ENCODE results near the gene LMBRD2. TPM values are rescaled to one million over a fixed set of nuclear protein-coding genes. Genes with fewer than 3 reads are reported as not detected.

LMBRD2 gene
- total RNA-seq, 1 experiment from 2014 or later: 5.6 TPM

GRCh38 chr5:36173426-36173825 lies 21.7 kb upstream of the LMBRD2 start:
- H3K27ac Mint-ChIP-seq: no peak overlapping the region
- CTCF ChIA-PET: no interaction called here
- POLR2A ChIA-PET: no interaction called here
- TF ChIP-seq HMGA2 (CRISPR knock-in tag; IDR thresholded peaks at IDR 0.05) (no peak), ZNF512 (CRISPR knock-in tag; IDR thresholded peaks at IDR 0.05; ENCODE audit: borderline replicate concordance) (no peak), TEAD1 (CRISPR knock-in tag; IDR thresholded peaks at IDR 0.05) (no peak), ZNF671 (CRISPR knock-in tag; IDR thresholded peaks at IDR 0.05) (no peak), CTCF (IDR thresholded peaks at IDR 0.05) (no peak), CBFB (CRISPR knock-in tag; IDR thresholded peaks at IDR 0.05; ENCODE audit: low read depth) (no peak), ZNF416 (CRISPR knock-in tag; IDR thresholded peaks at IDR 0.05) (no peak), JUN (CRISPR knock-in tag; IDR thresholded peaks at IDR 0.05) (no peak)
- TF ChIP-seq, protein P1, sequence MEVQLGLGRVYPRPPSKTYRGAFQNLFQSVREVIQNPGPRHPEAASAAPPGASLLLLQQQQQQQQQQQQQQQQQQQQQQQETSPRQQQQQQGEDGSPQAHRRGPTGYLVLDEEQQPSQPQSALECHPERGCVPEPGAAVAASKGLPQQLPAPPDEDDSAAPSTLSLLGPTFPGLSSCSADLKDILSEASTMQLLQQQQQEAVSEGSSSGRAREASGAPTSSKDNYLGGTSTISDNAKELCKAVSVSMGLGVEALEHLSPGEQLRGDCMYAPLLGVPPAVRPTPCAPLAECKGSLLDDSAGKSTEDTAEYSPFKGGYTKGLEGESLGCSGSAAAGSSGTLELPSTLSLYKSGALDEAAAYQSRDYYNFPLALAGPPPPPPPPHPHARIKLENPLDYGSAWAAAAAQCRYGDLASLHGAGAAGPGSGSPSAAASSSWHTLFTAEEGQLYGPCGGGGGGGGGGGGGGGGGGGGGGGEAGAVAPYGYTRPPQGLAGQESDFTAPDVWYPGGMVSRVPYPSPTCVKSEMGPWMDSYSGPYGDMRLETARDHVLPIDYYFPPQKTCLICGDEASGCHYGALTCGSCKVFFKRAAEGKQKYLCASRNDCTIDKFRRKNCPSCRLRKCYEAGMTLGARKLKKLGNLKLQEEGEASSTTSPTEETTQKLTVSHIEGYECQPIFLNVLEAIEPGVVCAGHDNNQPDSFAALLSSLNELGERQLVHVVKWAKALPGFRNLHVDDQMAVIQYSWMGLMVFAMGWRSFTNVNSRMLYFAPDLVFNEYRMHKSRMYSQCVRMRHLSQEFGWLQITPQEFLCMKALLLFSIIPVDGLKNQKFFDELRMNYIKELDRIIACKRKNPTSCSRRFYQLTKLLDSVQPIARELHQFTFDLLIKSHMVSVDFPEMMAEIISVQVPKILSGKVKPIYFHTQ (CRISPR knock-in tag; IDR thresholded peaks at IDR 0.05): no peak
- TF ChIP-seq, protein P2, sequence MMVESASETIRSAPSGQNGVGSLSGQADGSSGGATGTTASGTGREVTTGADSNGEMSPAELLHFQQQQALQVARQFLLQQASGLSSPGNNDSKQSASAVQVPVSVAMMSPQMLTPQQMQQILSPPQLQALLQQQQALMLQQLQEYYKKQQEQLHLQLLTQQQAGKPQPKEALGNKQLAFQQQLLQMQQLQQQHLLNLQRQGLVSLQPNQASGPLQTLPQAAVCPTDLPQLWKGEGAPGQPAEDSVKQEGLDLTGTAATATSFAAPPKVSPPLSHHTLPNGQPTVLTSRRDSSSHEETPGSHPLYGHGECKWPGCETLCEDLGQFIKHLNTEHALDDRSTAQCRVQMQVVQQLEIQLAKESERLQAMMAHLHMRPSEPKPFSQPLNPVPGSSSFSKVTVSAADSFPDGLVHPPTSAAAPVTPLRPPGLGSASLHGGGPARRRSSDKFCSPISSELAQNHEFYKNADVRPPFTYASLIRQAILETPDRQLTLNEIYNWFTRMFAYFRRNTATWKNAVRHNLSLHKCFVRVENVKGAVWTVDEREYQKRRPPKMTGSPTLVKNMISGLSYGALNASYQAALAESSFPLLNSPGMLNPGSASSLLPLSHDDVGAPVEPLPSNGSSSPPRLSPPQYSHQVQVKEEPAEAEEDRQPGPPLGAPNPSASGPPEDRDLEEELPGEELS (CRISPR knock-in tag; IDR thresholded peaks at IDR 0.05): no peak
- TF ChIP-seq, protein P3, sequence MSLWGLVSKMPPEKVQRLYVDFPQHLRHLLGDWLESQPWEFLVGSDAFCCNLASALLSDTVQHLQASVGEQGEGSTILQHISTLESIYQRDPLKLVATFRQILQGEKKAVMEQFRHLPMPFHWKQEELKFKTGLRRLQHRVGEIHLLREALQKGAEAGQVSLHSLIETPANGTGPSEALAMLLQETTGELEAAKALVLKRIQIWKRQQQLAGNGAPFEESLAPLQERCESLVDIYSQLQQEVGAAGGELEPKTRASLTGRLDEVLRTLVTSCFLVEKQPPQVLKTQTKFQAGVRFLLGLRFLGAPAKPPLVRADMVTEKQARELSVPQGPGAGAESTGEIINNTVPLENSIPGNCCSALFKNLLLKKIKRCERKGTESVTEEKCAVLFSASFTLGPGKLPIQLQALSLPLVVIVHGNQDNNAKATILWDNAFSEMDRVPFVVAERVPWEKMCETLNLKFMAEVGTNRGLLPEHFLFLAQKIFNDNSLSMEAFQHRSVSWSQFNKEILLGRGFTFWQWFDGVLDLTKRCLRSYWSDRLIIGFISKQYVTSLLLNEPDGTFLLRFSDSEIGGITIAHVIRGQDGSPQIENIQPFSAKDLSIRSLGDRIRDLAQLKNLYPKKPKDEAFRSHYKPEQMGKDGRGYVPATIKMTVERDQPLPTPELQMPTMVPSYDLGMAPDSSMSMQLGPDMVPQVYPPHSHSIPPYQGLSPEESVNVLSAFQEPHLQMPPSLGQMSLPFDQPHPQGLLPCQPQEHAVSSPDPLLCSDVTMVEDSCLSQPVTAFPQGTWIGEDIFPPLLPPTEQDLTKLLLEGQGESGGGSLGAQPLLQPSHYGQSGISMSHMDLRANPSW (CRISPR knock-in tag; conservative IDR thresholded peaks at IDR 0.05; ENCODE audit: low read depth): no peak
- no peak overlapping the region for H3K4me3 Mint-ChIP-seq
- no peak for DNase-seq (ENCODE audit: low spot score)
- H3K27me3 Mint-ChIP-seq (ENCODE audit: low read depth): no peaks in the 10 kb centered on the region
- no peak for ATAC-seq
- no peaks in the 10 kb centered on the region for H3K9me3 Mint-ChIP-seq
- H3K4me1 Mint-ChIP-seq: no peaks in the 10 kb centered on the region
- H3K36me3 Mint-ChIP-seq: peaks cover 61% of the 10 kb centered on the region

DNA sequence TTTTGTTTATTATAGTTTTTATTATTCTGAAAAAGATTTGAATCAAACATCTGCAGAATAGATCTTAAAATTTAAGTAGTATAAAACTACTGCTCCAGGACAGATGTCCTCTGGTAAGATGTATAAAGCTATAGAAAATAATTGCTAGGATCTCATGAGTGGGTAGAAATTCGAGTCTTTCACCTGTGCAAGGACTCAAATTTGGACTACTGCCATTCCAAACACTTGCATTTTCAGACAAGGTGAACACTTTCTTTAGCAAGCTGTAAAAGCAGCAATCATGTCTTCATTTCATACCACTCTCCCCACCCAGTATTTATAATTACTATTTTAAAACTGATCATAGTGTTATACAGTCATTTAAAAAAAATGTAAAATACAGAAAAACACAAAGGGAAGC lies 20.9 kb upstream of the LMBRD2 start:
- H3K27me3 Mint-ChIP-seq (ENCODE audit: low read depth): no peaks in the 10 kb centered on the region
- H3K4me1 Mint-ChIP-seq: no peaks in the 10 kb centered on the region
- ATAC-seq (no peak), DNase-seq (ENCODE audit: low spot score) (no peak)
- ChIA-PET CTCF (interaction anchor here (1.3 kb wide), 1 partner anchor 93 kb away, joined by 4 read pairs; no protein-coding TSS in a partner anchor), POLR2A (no interaction called here)
- H3K4me3 Mint-ChIP-seq: no peak overlapping the region
- no peak overlapping the region for H3K27ac Mint-ChIP-seq
- H3K9me3 Mint-ChIP-seq: no peaks in the 10 kb centered on the region
- peaks cover 69% of the 10 kb centered on the region for H3K36me3 Mint-ChIP-seq
- no peak for TF ChIP-seq FOXP1 (CRISPR knock-in tag; IDR thresholded peaks at IDR 0.05; ENCODE audit: borderline replicate concordance)
- no peak for TF ChIP-seq ARID4B (CRISPR knock-in tag; IDR thresholded peaks at IDR 0.05; ENCODE audit: borderline replicate concordance)
- no peak for TF ChIP-seq ZNF232 (CRISPR knock-in tag; IDR thresholded peaks at IDR 0.05)
- TF ChIP-seq KAT7 (CRISPR knock-in tag; IDR thresholded peaks at IDR 0.05; ENCODE audit: borderline replicate concordance): no peak
- TF ChIP-seq SOX15 (CRISPR knock-in tag; IDR thresholded peaks at IDR 0.05): no peak
- TF ChIP-seq ZNF121 (CRISPR knock-in tag; IDR thresholded peaks at IDR 0.05): no peak
- no peak for TF ChIP-seq IRF1 (CRISPR knock-in tag; IDR thresholded peaks at IDR 0.05)
- no peak for TF ChIP-seq ZNF416 (CRISPR knock-in tag; IDR thresholded peaks at IDR 0.05)
- TF ChIP-seq ELF4 (CRISPR knock-in tag; IDR thresholded peaks at IDR 0.05; ENCODE audit: low read depth): no peak

All from WTC11 (cell line).